Body of pancreas (tissue), 4 donors: ENCODE data around the gene STK26. TPM values are rescaled to one million over a fixed set of nuclear protein-coding genes. Genes with fewer than 3 reads are reported as not detected.

ENCODE experiments used
- ATAC-seq: fragments of 150-250 bp; one replicate; pipeline ENCODE4 v1.9.1; 2016
- DNase-seq, 4 donors: peaks; one replicate each; pipeline ENCODE4 v3.0.0-alpha.2; 2019
- H3K27ac ChIP-seq, 4 donors: fragments of 200-600 bp; sonication (generic); 1 replicate in 3 of 4; 2 replicates in 1 of 4; pipeline versions ENCODE4 v1.5.1 to v1.6.1; 2016 to 2019; ENCODE audit warnings: mild to moderate bottlenecking in 1 of 4, mixed read lengths in 1 of 4, moderate library complexity in 1 of 4
- H3K27me3 ChIP-seq, 2 donors: fragments of 200-600 bp; sonication (generic); one replicate each; pipeline ENCODE4 v1.6.0; 2016; ENCODE audit warnings: mild to moderate bottlenecking in 1 of 2
- H3K36me3 ChIP-seq, 2 donors: fragments of 200-600 bp; sonication (generic); replicated peaks in 1 of 2; 2 replicates each; pipeline ENCODE4 v1.5.1; 2016; ENCODE audit warnings: low read depth in 2 of 2; ENCODE audit not compliant: insufficient read depth in 1 of 2
- H3K4me1 ChIP-seq: fragments of 200-600 bp; sonication (generic); one replicate; pipeline ENCODE4 v1.6.0; 2016
- H3K4me3 ChIP-seq, 2 donors: fragments of 200-600 bp; sonication (generic); 1 replicate in 1 of 2; 2 replicates in 1 of 2; pipeline ENCODE4 v1.5.1; 2016 to 2019
- H3K9me3 ChIP-seq, 3 donors: fragments of 200-600 bp; sonication (generic); 1 replicate in 2 of 3; 2 replicates in 1 of 3; pipeline ENCODE4 v1.5.1; 2016
- CTCF ChIP-seq, 7 experiments: fragments of 450-650 bp in 4 of 7; fragments of 200-600 bp in 3 of 7; sonication (generic) in 3 of 7; IDR thresholded peaks; one replicate each; pipeline ENCODE4 v1.5.1; 2016 to 2019; ENCODE audit warnings: antibody characterized with exemption in 7 of 7
- POLR2A ChIP-seq, 3 donors: fragments of 450-650 bp; IDR thresholded peaks; one replicate each; pipeline ENCODE4 v1.6.1; 2016; ENCODE audit warnings: antibody characterized with exemption in 3 of 3, mild to moderate bottlenecking in 2 of 3
- WGBS, 2 donors: methylation state at CpG; one replicate each; pipeline ENCODE4 v1.1.5; 2017; 5-methylcytosine and 5-hydroxymethylcytosine counted together
- intact Hi-C: fragments of 100-400 bp; cut with DNase I; formaldehyde crosslinking; loops from one replicate; pipeline ENCODE4 v1.15.1; 2023
- total RNA-seq, 2 donors: library from RNA; depleted of rRNA; stranded (reverse); fragments of >200 nt; gene quantifications; one replicate each; pipeline ENCODE4 v1.1.0, GENCODE V29; 2016

Gene STK26
- total RNA-seq, 2 donors from 2014 or later: 4.9 to 5.3 TPM

- no peaks in the 10 kb centered on the region for H3K36me3 ChIP-seq
- ATAC-seq (no peak), DNase-seq (no peak)
- no peak overlapping the region for H3K4me3 ChIP-seq
- no peaks in the 10 kb centered on the region for H3K9me3 ChIP-seq
- TF ChIP-seq POLR2A (IDR thresholded peaks at IDR 0.05): no peak
- no peak for TF ChIP-seq CTCF (IDR thresholded peaks at IDR 0.05)
- H3K4me1 ChIP-seq: no peaks in the 10 kb centered on the region
- no peak overlapping the region for H3K27ac ChIP-seq
- no peaks in the 10 kb centered on the region for H3K27me3 ChIP-seq
- intact Hi-C loops: no loop called here
Measured at GRCh38 chrX:132107291-132107690, 84.2 kb downstream of the STK26 start.

- intact Hi-C loops: no loop called here
- no peaks in the 10 kb centered on the region for H3K9me3 ChIP-seq
- DNase-seq: no peak
- TF ChIP-seq POLR2A (IDR thresholded peaks at IDR 0.05): no peak
- no peak for TF ChIP-seq CTCF (IDR thresholded peaks at IDR 0.05)
- no peak for ATAC-seq
- H3K27ac ChIP-seq: no peak overlapping the region
- no peaks in the 10 kb centered on the region for H3K4me1 ChIP-seq
- H3K4me3 ChIP-seq: no peak overlapping the region
- no peaks in the 10 kb centered on the region for H3K27me3 ChIP-seq
- no peaks in the 10 kb centered on the region for H3K36me3 ChIP-seq
Measured at GRCh38 chrX:132114607-132115006, 91.5 kb downstream of the STK26 start.

GRCh38 chrX:132115792-132116191, 92.7 kb downstream of the STK26 start:
- H3K4me1 ChIP-seq: no peaks in the 10 kb centered on the region
- H3K9me3 ChIP-seq: no peaks in the 10 kb centered on the region
- 68 to 79% methylated on average over 4 to 5 of the region's 5 CpGs for WGBS, 2 donors

GRCh38 chrX:132118358-132118757, 95.3 kb downstream of the STK26 start:
- no peaks in the 10 kb centered on the region for H3K9me3 ChIP-seq
- intact Hi-C loops: no loop called here
- H3K27me3 ChIP-seq: no peaks in the 10 kb centered on the region
- TF ChIP-seq CTCF (IDR thresholded peaks at IDR 0.05) (no peak), POLR2A (IDR thresholded peaks at IDR 0.05) (no peak)
- 96 to 98% methylated on average over 4 of the region's 4 CpGs for WGBS, 2 donors
- ATAC-seq (no peak), DNase-seq (no peak)
- no peak overlapping the region for H3K4me3 ChIP-seq
- H3K4me1 ChIP-seq: no peaks in the 10 kb centered on the region
- H3K27ac ChIP-seq: no peak overlapping the region
- H3K36me3 ChIP-seq: no peaks in the 10 kb centered on the region

More at GRCh38 chrX:132115792-132116191, 92.7 kb downstream of the STK26 start:
- no peaks in the 10 kb centered on the region for H3K27me3 ChIP-seq
- no peak for ATAC-seq
- no peak overlapping the region for H3K4me3 ChIP-seq
- H3K27ac ChIP-seq: no peak overlapping the region
- H3K36me3 ChIP-seq: no peaks in the 10 kb centered on the region
- no peak for TF ChIP-seq POLR2A (IDR thresholded peaks at IDR 0.05)
- no peak for TF ChIP-seq CTCF (IDR thresholded peaks at IDR 0.05)
- DNase-seq: no peak
- intact Hi-C loops: no loop called here

GRCh38 chrX:132119283-132119682, 96.2 kb downstream of the STK26 start:
- TF ChIP-seq CTCF (IDR thresholded peaks at IDR 0.05): no peak
- TF ChIP-seq POLR2A (IDR thresholded peaks at IDR 0.05): no peak
- 40 to 79% methylated on average over 3 of the region's 3 CpGs for WGBS, 2 donors
- H3K27me3 ChIP-seq: no peaks in the 10 kb centered on the region
- no peaks in the 10 kb centered on the region for H3K4me1 ChIP-seq
- H3K27ac ChIP-seq: no peak overlapping the region
- intact Hi-C loops: no loop called here
- H3K9me3 ChIP-seq: no peaks in the 10 kb centered on the region
- H3K36me3 ChIP-seq: no peaks in the 10 kb centered on the region
- no peak for DNase-seq
- no peak for ATAC-seq
- no peak overlapping the region for H3K4me3 ChIP-seq
